Measurements from ENCODE around the gene IL17RE.
"Not testable (repeated sequence)": the region's sequence is repeated elsewhere in the genome, so short reads cannot be mapped to it uniquely, and the experiment has no call there.

Gene IL17RE, protein sequence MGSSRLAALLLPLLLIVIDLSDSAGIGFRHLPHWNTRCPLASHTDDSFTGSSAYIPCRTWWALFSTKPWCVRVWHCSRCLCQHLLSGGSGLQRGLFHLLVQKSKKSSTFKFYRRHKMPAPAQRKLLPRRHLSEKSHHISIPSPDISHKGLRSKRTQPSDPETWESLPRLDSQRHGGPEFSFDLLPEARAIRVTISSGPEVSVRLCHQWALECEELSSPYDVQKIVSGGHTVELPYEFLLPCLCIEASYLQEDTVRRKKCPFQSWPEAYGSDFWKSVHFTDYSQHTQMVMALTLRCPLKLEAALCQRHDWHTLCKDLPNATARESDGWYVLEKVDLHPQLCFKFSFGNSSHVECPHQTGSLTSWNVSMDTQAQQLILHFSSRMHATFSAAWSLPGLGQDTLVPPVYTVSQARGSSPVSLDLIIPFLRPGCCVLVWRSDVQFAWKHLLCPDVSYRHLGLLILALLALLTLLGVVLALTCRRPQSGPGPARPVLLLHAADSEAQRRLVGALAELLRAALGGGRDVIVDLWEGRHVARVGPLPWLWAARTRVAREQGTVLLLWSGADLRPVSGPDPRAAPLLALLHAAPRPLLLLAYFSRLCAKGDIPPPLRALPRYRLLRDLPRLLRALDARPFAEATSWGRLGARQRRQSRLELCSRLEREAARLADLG

DNA sequence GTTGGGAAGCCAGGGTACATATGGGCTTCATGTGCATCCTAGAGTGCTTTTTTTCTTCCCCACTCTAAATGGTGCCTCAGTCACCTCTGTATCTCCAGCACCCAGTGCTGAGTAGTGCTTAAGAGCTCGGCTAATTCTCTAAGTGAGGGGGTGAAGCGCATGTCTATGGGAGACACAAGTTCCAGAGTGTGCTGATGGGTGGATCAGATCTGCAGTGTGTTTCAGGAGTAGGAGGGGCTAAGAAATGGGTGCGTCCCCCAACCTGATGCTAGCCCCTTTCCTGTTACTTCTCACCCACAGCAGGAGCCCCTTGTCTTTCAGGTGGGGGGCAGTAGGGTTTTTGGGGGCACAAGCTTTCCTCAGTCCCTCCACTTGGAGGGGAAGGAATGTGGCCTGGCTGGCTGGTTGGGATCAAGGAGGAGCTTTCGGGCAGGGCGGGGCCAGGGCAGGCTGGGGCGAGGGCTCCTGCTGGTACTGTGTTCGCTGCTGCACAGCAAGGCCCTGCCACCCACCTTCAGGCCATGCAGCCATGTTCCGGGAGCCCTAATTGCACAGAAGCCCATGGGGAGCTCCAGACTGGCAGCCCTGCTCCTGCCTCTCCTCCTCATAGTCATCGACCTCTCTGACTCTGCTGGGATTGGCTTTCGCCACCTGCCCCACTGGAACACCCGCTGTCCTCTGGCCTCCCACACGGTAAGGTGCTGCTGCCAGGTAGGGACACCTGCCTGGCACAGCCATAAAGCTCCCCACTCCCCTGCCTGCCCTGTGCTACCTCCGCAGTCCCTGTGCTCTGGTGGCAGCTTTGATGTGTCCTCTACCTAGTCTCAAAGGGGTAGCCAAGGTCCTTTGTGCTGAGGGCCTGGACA, at the start of gene IL17RE:
Gene IL17RE (plus strand): TSS at position 477 of the 866 bp plus-strand sequence. CDS start 85 bp downstream, at position 562.
- DNase-seq (ENCODE audit: low read depth): no peak

DNA sequence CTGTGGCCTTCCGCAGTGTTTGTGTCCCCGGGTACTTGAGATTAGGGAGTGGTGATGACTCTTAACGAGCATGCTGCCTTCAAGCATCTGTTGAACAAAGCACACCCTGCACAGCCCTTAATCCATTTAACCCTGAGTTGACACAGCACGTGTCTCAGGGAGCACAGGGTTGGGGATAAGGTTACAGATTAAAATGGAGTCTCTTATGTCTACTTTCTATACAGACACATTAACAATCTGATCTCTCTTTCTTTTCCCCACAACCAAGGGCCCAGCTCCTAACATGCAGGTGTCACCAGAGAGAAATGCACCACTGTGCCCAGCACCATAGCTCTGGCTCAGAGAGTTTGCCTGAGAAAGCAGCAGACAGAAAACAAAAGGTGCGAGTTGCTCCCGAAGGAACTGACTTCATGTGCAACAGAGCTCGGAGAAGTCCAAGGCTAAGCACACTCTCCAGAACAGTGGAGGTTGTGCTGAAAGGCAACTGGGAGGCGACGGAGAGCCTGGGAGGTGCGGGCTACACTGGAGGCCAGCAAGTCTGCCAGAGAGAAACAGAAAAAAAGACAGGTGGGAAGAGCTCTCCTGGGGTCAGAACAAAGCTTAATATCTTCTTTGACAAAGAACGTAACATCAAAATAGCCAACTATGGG, 48.2 kb upstream of the IL17RE start:
- DNase-seq (ENCODE audit: low read depth): not testable (repeated sequence)

DNA sequence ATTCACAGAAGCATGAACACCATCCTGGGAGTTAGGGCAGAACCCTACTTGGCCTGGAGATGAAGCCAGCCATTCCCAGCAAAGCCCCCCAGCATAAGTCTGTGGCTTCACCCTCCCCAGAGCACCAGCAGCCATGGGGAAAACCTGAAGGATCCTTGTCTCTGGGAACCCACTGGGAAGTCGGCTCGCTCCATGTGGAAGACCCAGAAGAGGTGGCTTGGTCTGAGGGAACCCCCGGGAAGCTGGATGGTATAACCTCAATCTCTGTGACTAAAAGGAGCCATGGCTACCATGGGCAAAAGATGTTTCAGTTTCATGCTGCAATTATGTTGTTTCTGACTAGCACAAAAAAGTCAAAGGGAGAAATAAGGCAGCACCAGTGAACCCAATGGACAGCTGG, 47.1 kb upstream of the IL17RE start:
- DNase-seq (ENCODE audit: low read depth): no peak

DNA sequence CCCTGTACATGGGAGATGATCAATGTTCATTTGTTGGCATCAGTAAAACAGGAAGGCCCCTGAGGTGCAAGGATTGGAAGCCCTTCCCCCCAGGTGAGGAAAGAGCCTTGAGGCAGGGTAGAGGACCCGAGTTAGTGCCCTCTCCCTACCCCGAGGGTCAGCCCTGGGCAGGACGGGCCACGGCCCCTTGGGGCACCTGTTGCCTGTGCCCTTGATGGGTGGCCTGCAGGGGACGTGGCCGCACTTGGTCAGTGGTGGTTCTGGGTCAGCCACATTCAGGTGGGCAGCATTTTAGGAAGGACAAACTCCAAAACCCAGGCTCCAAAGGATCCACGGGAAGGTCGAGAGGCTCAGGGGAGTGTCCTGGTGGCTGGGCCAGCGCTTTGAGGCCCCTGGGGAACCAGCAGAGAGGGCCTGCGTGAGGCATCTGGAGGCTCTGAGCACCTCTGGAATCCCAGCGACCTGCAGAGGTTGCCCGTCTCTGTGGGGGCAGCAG, 43.1 kb upstream of the IL17RE start:
- no peak for DNase-seq (ENCODE audit: low read depth)

DNA sequence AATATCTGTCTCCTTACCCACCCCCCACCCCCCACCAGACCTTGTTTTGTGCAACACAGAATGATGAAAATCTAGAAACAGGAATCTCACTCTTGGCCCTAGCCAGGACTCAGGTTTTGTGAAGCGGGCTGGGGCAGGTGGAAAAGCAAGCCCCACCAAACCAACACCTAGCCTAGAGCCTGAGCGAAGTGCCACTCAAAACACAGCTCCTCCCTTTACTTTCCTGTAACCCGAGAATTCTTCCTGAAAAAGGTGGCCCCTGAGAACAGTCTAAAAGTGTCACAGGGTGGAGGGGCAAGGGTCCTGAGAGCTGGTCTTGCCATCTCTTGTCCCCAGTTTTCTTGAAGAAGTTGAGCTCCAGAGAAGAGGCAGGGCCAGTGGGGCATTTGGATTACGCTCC, 41.4 kb upstream of the IL17RE start:
- DNase-seq (ENCODE audit: low read depth): no peak

DNA sequence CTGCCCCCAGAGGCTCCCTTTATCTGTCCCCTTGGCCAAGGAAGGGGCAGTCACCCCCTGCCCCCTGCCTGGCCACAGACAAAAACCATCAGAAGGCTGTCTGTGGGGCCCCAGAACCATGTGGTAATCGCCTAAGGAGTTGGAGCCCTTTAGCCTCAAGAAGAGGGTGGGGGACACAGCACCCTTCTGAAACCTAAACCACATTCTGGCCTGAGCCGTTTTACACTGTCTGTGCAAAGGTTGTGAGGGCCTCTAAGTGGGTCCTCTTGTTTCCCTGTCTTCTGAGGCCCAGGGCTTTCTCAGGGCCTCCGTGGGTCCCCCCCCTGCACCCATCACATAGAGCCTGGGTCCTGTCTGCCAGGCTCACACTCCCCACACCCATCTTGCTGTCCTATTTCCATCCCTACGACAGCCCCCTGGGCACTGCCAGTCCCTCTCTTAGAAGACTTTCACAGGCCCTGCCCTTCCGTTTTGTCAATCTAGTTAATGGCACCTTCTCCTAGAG, 41.0 kb upstream of the IL17RE start:
- DNase-seq (ENCODE audit: low read depth): no peak

DNA sequence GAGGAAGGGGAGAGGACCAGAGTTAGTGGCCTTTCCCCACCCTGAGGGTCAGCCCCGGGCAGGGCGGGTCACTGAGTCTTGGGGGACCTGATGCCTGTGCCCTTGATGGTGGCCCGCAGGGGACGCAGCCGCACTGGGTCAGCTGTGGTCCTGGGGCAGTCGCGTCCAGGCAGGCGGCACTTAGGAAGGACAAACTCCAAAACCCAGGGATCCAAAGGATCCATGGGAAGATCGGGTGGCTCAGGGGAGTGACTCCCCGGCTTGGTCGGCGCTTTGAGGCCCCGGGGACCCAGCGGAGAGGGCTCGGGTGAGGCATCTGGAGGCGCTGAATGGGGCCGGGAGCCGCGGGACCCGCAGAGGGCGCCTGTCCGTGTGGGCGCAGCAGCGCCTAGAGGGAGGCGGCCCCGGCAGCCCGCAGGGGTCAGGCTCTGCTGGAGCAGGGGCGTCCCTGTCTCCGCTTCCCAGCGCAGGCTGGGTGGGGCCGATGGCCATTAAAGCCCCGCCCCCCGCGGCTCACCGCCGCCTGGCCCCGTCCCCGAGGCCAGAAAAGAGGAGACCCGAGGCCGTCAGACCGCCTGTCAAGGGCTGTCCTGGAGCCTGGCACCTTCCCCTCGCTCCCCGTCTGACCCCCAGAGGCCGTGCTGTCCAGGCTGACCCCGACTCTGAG, 40.1 kb upstream of the IL17RE start:
- DNase-seq (ENCODE audit: low read depth): peak; percentile 57

DNA sequence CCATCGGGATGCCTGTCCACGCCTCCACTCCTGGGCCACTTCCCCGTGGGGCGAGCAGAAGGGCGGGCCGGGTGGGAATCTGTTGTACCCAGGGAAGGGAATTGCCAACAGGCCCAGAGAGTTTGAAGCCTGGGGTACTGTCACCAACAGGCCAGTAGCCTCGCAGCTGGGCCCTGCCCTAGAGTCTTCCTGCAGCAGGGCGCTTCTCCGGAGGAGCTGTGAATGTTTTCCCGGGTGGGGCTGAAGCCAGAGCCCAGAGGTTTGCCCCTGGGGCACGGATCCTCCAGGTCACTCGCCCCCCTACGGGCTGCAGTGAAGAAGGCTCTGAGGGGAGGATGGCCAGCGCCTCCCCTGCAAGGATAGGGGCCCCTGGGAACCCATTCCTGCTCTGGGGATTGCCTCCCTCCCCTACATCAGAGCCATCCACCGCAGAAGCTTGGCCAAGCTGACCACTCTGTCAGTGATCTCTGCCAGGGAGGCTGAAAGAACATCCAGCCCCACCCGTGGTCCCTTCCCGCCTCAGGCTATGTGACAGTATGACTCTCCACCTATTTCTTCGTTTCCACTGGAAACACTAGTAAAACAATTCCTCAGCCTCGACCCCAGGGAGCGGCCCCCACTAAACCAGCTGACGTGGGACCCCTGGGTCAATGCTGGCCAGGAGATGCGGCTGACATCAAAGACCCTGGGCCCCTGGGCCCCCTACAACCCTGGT, 39.4 kb upstream of the IL17RE start:
- peak; percentile 67 for DNase-seq (ENCODE audit: low read depth)

DNA sequence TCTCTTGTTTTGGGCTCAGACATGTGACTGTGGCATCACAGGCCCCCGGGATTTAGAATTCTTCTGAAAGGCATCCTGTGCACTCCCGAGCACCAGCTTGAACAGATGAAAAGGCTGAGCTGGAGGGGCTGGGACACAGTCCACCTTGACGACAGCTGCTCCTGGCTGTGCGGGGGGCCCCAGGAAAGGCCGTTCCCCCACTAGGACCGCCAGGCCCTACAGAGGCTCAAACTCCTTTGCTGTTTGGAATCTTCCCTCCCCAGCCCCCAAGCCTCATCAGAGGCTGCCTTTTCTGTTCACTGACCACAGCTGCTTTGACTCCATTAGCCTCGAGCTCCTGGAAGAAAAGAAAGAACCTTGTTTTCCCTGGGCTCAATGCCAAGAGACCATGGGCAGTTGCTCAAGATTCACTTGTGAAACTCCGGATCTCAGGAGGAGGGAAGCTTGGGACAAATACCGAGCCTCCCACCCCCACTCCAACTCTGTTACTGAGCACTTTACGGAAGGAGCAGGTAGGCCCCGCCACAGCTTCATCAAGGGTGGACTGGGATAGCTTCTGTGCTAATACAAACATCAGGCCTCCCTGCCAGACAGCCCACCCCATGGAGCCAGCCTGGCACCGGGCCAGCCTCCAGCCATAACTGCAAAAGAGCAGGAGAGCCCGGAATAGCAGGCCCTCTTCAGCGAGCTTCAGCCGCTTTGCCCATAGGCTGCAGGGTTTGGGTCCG, 38.3 kb upstream of the IL17RE start:
- DNase-seq (ENCODE audit: low read depth): peak; percentile 89

DNA sequence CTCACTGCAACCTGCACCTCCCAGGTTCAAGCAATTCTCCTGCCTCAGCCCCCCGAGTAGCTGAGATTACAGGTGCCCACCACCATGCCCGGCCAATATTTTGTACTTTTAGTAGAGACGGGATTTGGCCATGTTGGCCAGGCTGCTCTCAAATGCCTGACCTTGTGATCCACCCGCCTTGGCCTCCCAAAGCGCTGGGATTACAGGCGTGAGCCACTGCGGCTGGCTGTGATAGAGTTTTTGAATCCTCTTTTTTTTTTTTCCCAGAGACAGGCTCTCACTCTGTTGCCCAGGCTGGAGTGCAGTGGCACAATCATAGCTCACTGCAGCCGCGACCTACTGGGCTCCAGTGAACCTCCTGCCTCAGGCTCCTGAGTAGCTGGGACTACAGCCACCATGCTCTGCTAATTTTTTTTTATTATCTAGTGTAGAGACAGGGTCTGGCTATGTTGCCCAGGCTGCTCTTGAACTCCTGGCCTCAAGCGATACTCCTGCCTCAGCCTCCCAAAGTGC, 37.5 kb upstream of the IL17RE start:
- DNase-seq (ENCODE audit: low read depth): not testable (repeated sequence)

DNA sequence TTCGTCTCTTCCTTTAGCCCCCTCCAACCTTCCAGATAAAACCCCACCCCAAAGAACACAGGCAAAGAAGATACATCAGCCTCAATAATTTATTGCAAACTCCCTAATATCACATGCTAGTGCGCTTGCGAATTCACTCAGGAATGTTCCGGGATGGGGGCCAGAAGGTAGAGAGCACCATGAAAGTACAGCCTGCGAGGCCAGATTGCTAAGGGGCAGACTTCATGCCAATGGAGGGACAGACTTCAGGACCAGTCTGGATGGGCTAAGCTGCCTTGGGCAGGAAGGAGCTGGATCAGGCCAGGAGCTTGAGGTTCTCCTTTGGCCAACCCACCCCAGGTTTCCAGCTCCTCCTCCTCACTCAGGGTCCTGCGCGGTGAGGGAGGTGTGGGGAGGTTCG, 36.0 kb upstream of the IL17RE start:
- peak; percentile 43 for DNase-seq (ENCODE audit: low read depth)

DNA sequence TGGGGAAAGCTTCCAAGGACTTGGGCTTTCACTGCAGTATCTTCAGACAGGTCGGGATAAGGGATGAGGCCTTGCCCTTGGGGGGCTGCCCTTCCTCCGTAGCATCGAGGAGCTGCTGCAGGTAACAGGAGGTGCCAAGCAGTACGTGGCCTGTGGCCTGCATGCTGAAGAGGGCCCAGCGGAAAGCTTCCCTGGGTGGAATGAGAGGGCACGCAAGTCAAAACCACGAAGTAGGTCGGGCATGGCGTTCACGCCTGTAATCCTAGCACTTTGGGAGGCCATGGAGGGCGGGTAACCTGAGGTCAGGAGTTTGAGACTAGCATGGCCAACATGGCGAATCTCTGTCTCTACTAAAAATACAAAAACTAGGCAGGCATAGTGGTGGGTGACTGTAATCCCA, 35.5 kb upstream of the IL17RE start:
- no peak for DNase-seq (ENCODE audit: low read depth)

DNA sequence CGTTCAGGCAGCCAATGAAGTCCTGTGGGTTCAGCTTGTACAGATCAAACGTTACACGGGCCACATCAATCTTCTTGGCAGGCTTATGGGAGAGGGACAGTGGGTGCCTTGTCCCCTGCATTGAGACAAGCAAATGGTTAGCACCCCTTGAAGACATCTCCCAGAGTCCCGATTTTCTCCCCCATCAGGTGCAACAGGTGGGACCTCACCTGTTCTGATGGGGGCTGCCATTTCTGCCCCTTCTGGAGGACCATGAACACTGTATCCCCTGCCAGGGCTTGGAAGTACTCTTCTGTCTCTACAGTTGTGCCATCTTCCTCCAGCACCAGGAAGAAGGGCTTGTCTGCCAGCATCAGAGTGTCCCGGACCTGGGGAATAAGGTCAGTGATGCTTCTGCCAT, 32.7 kb upstream of the IL17RE start:
- no peak for DNase-seq (ENCODE audit: low read depth)

DNA sequence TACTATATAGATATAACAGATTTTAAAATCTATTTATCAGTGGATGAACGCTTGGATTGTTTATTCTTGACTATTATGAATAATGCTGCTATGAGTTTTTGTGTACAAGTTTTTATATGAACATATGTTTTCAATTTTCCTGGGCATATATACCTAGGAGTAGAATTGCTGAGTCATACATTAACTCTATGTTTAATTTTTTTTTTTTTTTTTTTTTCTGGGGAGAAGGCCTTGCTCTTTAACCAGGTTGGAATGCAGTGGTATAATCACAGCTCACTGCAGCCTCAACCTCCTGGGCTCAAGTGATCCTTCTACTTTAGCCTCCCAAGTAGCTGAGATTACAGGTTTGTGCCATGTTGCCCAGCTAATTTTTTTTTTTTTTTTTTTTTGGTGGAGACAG, 31.7 kb upstream of the IL17RE start:
- DNase-seq (ENCODE audit: low read depth): peak; percentile 80

DNA sequence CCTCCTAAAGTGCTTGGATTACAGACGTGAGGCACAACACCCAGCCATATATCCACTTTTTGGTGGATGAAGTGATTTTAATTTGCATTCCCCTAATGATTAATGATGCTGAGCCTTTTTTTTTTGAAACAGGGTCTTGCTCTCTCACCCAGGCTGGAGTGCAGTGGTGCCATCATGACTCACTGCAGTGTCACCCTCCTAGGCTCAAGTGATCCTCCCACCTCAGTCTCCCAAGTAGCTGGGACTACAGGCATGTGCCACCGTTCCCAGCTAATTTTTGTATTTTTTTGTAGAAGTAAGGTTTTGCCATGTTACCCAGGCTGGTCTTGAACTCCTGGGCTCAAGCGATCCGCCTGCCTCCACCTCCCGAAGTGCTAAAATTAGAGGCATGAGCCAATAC, 30.6 kb upstream of the IL17RE start:
- not testable (repeated sequence) for DNase-seq (ENCODE audit: low read depth)

DNA sequence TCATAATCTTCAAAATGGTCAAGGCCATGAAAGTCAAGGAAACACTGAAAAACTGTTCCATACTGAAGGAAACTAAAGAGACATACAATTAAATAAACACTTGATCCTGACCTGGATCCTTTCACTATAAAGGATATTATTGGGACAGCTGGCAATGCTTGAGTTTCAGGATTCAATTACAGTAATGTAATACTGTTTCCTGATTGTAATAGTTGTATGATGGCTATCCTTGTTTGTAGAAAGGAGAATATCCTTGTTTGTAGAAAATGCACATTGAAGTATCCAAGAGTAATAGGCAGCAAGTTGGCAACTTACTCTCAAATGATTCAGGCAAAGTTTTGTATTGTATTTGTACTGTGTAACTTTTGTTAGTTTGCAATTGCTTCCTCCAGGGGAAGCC, 27.2 kb upstream of the IL17RE start:
- peak; percentile 66 for DNase-seq (ENCODE audit: low read depth)

DNA sequence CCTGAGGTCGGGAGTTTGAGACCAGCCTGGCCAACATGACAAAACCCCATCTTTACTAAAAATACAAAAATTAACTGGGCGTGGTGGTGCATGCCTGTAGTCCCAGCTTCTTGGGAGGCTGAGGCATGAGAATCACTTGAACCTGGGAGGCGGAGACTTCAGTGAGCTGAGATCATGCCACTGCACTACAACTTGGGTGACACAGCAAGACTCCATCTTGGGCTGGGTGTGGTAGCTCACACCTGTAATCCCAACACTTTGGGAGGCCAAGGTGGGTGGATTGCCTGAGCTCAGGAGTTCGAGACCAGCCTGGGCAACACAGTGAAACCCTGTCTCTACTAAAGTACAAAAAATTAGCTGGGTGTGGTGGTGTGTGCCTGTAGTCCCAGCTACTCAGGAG, 26.4 kb upstream of the IL17RE start:
- DNase-seq (ENCODE audit: low read depth): not testable (repeated sequence)

DNA sequence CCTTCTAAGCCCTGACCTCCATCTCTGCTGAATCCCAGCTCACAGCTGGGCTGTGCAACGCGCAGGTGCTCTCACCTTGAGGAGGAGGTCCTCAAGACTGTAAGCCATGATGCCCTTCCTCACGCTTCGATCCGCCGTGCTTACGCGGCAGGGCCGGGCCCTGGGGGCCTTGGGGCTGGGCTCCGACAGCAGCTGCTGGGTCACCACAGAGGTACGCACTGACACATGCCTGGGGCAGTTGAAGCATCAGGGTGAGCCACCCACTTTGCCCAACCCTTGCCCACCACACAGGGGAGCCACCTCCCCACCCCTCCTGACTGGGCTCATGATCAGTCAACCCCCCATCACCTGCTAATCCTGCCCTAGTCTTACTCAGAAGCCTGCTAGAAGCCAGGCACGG, 25.7 kb upstream of the IL17RE start:
- no peak for DNase-seq (ENCODE audit: low read depth)

DNA sequence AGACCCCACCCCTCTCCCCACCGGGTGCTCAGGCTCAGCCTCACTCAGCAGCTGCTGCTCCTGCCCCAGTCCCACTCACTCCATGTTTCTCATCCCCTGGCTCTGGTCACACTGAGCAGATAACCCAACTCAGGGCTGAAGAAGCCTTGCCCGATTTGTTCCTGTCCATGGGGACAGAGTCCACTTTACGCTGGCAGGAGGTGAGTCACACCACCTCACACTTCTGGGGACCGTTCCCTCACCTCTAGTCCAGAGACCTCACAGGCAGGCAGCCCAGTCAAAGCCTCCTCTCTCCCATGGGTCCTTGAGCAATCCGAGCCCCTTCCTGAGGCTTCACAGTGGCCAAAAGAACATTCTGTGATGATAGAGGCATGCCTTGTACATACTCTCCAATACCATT, 23.9 kb upstream of the IL17RE start:
- peak; percentile 84 for DNase-seq (ENCODE audit: low read depth)

Data from fibroblast of gingiva (primary cell).